NCI-H1417 (cell line): ENCODE measurements around the gene RNF224.

Source experiments
- DNase-seq, 3 experiments: peaks; one replicate each; lab custom pipeline; 2025; lab: John Stamatoyannopoulos, UW

The RNF224 gene

GRCh38 chr9:137192448-137192780 is 34.9 kb upstream of the RNF224 start:
- DNase-seq = no peak

- DNase-seq = no peak
Observed at GRCh38 chr9:137192859-137193258, 34.4 kb upstream of the RNF224 start.

GRCh38 chr9:137193771-137194170 is 33.5 kb upstream of the RNF224 start:
- no peak for DNase-seq

GRCh38 chr9:137194388-137194787 is 32.9 kb upstream of the RNF224 start:
- DNase-seq = peak in 2 of 3 experiments; percentile 48 to 49

- DNase-seq = peak in 2 of 3 experiments; percentile 27 to 82
Observed at GRCh38 chr9:137194909-137195308, 32.4 kb upstream of the RNF224 start.

GRCh38 chr9:137195525-137196220 is 31.6 kb upstream of the RNF224 start:
- peak; percentile 83 to 99 (median 96) for DNase-seq

- peak; percentile 2 to 34 (median 18) for DNase-seq
Observed at GRCh38 chr9:137198051-137198901, 29.0 kb upstream of the RNF224 start.

- DNase-seq = no peak
Observed at GRCh38 chr9:137198902-137199283, 28.4 kb upstream of the RNF224 start.

GRCh38 chr9:137199411-137200121 is 27.7 kb upstream of the RNF224 start:
- DNase-seq = no peak

GRCh38 chr9:137200311-137201204 is 26.7 kb upstream of the RNF224 start, which contains the start of gene TPRN:
TPRN (minus strand) TSS chr9:137200741; CDS start chr9:137200711, 30 bp downstream.
- DNase-seq = peak; percentile 97 to 100 (median 100)

- no peak for DNase-seq
Observed at GRCh38 chr9:137201205-137201868, 26.0 kb upstream of the RNF224 start.

- DNase-seq = no peak
Observed at GRCh38 chr9:137202966-137203365, 24.3 kb upstream of the RNF224 start.

- no peak for DNase-seq
Observed at GRCh38 chr9:137204731-137205125, 22.6 kb upstream of the RNF224 start.

- peak; percentile 74 to 90 (median 90) for DNase-seq
Observed at GRCh38 chr9:137205126-137206069, 21.9 kb upstream of the RNF224 start, which contains the start of the genes NDOR1 and TMEM203. NDOR1 (plus strand) TSS chr9:137205700; CDS start chr9:137205778, 78 bp downstream. TMEM203 (minus strand) TSS chr9:137205648; CDS start chr9:137205414, 234 bp downstream.

GRCh38 chr9:137206602-137207001 is 20.7 kb upstream of the RNF224 start:
- no peak for DNase-seq

- no peak for DNase-seq
Observed at GRCh38 chr9:137211532-137211931, 15.8 kb upstream of the RNF224 start.

- no peak for DNase-seq
Observed at GRCh38 chr9:137212520-137212919, 14.8 kb upstream of the RNF224 start.

- DNase-seq = no peak
Observed at GRCh38 chr9:137213160-137214060, 13.9 kb upstream of the RNF224 start.

- no peak for DNase-seq
Observed at GRCh38 chr9:137214620-137215019, 12.7 kb upstream of the RNF224 start.
